Measurements from ENCODE around the gene GRAP. TPM values are rescaled to one million over a fixed set of nuclear protein-coding genes. Genes with fewer than 3 reads are reported as not detected.

Gene GRAP
- total RNA-seq, 4 donors from 2014 or later = 5.5 to 19.8 (median 10.5) TPM

- no peak overlapping the region for H3K27ac ChIP-seq
- intact Hi-C loops (cut with DNase I) = no loop called here
Observed at GRCh38 chr17:18996458-18996857, 50.3 kb downstream of the GRAP start.

GRCh38 chr17:18995220-18995619, 51.5 kb downstream of the GRAP start:
- Histone ChIP-seq H3K27ac (no peak overlapping the region), H3K4me3 (replicated peaks in 1 of 3) (no peak overlapping the region), H3K36me3 (no peaks in the 10 kb centered on the region), H3K9me3 (no peaks in the 10 kb centered on the region), H3K4me1 (peaks cover 0 to 14% of the 10 kb centered on the region in 2 donors), H3K27me3 (no peaks in the 10 kb centered on the region)
- no peak for TF ChIP-seq CTCF (IDR thresholded peaks at IDR 0.05)
- no peak for TF ChIP-seq POLR2A (IDR thresholded peaks at IDR 0.05)
- DNase-seq = no peak
- intact Hi-C loops (cut with DNase I) = no loop called here
- WGBS, 2 donors = 96 to 97% methylated on average over 3 of the region's 3 CpGs

More at GRCh38 chr17:18996458-18996857, 50.3 kb downstream of the GRAP start:
- TF ChIP-seq CTCF (IDR thresholded peaks at IDR 0.05) = no peak
- H3K4me1 ChIP-seq = peaks cover 0 to 14% of the 10 kb centered on the region in 2 donors
- H3K27me3 ChIP-seq = no peaks in the 10 kb centered on the region
- no peak overlapping the region for H3K4me3 ChIP-seq (replicated peaks in 1 of 3)
- DNase-seq = no peak
- no peaks in the 10 kb centered on the region for H3K36me3 ChIP-seq
- 100% methylated on average over 2 of the region's 2 CpGs for WGBS, 2 donors
- H3K9me3 ChIP-seq = no peaks in the 10 kb centered on the region

- no peak for DNase-seq
- no peak overlapping the region for H3K4me3 ChIP-seq (replicated peaks in 1 of 3)
- WGBS, 2 donors = 44 to 61% methylated on average over 1 of the region's 1 CpG
- no peak overlapping the region for H3K27ac ChIP-seq
- intact Hi-C loops (cut with DNase I) = no loop called here
- no peak for TF ChIP-seq CTCF (IDR thresholded peaks at IDR 0.05)
- H3K36me3 ChIP-seq = no peaks in the 10 kb centered on the region
- H3K27me3 ChIP-seq = no peaks in the 10 kb centered on the region
- peaks cover 0 to 14% of the 10 kb centered on the region in 2 donors for H3K4me1 ChIP-seq
- no peaks in the 10 kb centered on the region for H3K9me3 ChIP-seq
Observed at GRCh38 chr17:18994631-18995030, 52.1 kb downstream of the GRAP start.

- intact Hi-C loops (cut with DNase I) = no loop called here
- no peak overlapping the region for H3K27ac ChIP-seq
Observed at GRCh38 chr17:18993905-18994526, 52.7 kb downstream of the GRAP start.

More at GRCh38 chr17:18993905-18994526, 52.7 kb downstream of the GRAP start:
- Histone ChIP-seq H3K9me3 (no peaks in the 10 kb centered on the region), H3K4me3 (replicated peaks in 1 of 3) (no peak overlapping the region), H3K27me3 (no peaks in the 10 kb centered on the region), H3K36me3 (no peaks in the 10 kb centered on the region), H3K4me1 (peaks cover 0 to 14% of the 10 kb centered on the region in 2 donors)
- no peak for DNase-seq
- no peak for TF ChIP-seq POLR2A (IDR thresholded peaks at IDR 0.05)
- no peak for TF ChIP-seq CTCF (IDR thresholded peaks at IDR 0.05)
- WGBS, 2 donors = 89 to 95% methylated on average over 16 of the region's 16 CpGs
